ENCODE data around the gene TMEM229B. TPM values are rescaled to one million over a fixed set of nuclear protein-coding genes. Genes with fewer than 3 reads are reported as not detected.
A peak's percentile ranks its signal among the peaks of the same experiment; 100 is the strongest.

TMEM229B gene
- total RNA-seq, 2 donors from 2014 or later: 7.1 to 14.7 TPM

DNA sequence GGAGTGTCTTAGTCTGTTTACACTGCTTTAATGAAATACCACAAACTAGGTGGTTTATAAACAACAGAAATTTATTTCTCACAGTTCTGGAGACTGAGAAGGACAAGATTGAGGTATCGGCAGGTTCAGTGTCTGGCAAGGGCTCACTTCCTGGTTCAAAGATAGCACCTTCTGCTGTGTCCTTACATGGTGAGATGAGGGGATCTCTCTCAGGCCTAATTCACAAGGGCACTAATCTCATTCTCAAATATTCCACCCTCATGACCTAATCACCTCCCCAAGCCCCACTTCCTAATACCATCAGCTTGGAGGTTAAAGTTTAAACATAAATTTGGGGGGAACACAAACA lies 41.5 kb downstream of the TMEM229B start:
- Mint-ChIP-seq H3K27me3 (peaks cover 8 to 17% of the 10 kb centered on the region in 2 donors), H3K36me3 (no peaks in the 10 kb centered on the region), H3K27ac (peak overlapping the region in 1 of 2 donors; percentile 12), H3K4me1 (ENCODE audit: low read depth in 2 of 2) (no peaks in the 10 kb centered on the region), H3K4me3 (no peak overlapping the region), H3K9me3 (no peaks in the 10 kb centered on the region)
- ATAC-seq (no peak), DNase-seq (ENCODE audit: low spot score) (no peak)

DNA sequence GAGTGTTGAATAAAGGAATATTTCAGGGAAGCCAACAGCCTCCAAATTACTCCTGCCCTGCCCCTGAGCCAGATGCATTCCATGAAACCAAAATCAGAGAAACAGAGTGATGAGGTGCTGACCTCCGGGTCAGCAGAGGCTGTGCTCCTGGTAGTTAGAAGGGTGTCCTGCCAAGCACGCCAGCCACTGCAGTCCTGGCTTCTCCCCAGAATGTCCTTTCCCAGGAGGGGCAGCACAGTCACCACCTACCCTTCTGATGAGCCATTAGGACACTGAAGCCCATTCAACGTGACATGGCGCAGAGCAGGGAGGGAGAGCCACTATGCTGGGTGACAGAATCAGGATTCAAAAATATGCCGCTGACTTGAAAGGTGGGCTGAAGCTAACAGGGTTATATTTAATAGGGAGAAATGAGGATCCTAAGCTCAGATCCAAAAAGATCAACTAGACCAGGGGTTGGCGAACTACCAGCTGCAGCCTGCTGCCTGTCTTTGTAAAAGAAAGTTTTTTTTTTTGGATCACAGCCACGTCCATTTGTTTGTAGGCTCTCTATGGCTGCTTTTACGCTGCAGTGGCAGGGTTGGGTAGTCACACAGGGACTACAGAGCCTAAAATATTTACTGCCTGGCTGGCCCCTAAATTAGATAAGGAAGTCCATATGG lies 42.0 kb downstream of the TMEM229B start:
- no peak for DNase-seq (ENCODE audit: low spot score)
- no peaks in the 10 kb centered on the region for H3K9me3 Mint-ChIP-seq
- ATAC-seq: peak in 1 of 2 donors; percentile 38
- H3K36me3 Mint-ChIP-seq: no peaks in the 10 kb centered on the region
- peaks cover 8 to 17% of the 10 kb centered on the region in 2 donors for H3K27me3 Mint-ChIP-seq
- H3K27ac Mint-ChIP-seq: peak overlapping the region in 1 of 2 donors; percentile 12
- no peaks in the 10 kb centered on the region for H3K4me1 Mint-ChIP-seq (ENCODE audit: low read depth in 2 of 2)
- H3K4me3 Mint-ChIP-seq: no peak overlapping the region

- H3K4me3 Mint-ChIP-seq: no peak overlapping the region
- H3K9me3 Mint-ChIP-seq: no peaks in the 10 kb centered on the region
- H3K36me3 Mint-ChIP-seq: no peaks in the 10 kb centered on the region
These were observed 44.1 kb downstream of the TMEM229B start for GRCh38 chr14:67444395-67444794.

GRCh38 chr14:67442139-67442906 lies 46.2 kb downstream of the TMEM229B start:
- H3K27ac Mint-ChIP-seq: no peak overlapping the region
- peaks cover 10 to 23% of the 10 kb centered on the region in 2 donors for H3K27me3 Mint-ChIP-seq
- no peaks in the 10 kb centered on the region for H3K4me1 Mint-ChIP-seq (ENCODE audit: low read depth in 2 of 2)
- DNase-seq (ENCODE audit: low spot score) (no peak), ATAC-seq (no peak)
- H3K36me3 Mint-ChIP-seq: no peaks in the 10 kb centered on the region
- no peak overlapping the region for H3K4me3 Mint-ChIP-seq
- H3K9me3 Mint-ChIP-seq: no peaks in the 10 kb centered on the region

More at GRCh38 chr14:67444395-67444794, 44.1 kb downstream of the TMEM229B start:
- DNase-seq (ENCODE audit: low spot score) (no peak), ATAC-seq (no peak)
- H3K27me3 Mint-ChIP-seq: peaks cover 8 to 21% of the 10 kb centered on the region in 2 donors
- no peak overlapping the region for H3K27ac Mint-ChIP-seq
- no peaks in the 10 kb centered on the region for H3K4me1 Mint-ChIP-seq (ENCODE audit: low read depth in 2 of 2)

DNA sequence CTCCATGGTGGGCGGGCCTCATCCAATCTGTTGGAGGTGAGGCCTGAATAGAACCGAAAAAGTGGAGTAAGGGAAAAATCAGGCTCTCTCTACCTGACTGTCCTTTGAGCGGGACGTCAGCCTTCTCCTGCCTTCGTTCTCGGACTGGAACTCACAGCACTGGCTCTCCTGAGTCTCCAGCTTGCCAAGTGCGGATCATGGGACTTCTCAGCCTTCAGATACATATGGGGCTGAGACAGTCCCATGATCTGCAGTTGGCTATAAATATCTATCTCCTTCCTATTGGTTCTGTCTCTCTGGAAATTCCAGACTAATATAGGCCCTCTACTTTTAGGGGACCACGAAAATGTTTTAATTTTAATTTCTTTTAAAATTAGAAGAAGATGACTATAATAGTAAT lies 46.8 kb downstream of the TMEM229B start:
- H3K27me3 Mint-ChIP-seq: peaks cover 14 to 29% of the 10 kb centered on the region in 2 donors
- no peaks in the 10 kb centered on the region for H3K36me3 Mint-ChIP-seq
- DNase-seq (ENCODE audit: low spot score) (no peak), ATAC-seq (peak in 1 of 2 donors; percentile 13)
- H3K4me1 Mint-ChIP-seq (ENCODE audit: low read depth in 2 of 2): no peaks in the 10 kb centered on the region
- no peaks in the 10 kb centered on the region for H3K9me3 Mint-ChIP-seq
- H3K4me3 Mint-ChIP-seq: no peak overlapping the region
- no peak overlapping the region for H3K27ac Mint-ChIP-seq

GRCh38 chr14:67441256-67441655 lies 47.3 kb downstream of the TMEM229B start:
- ATAC-seq (peak in 1 of 2 donors; percentile 24), DNase-seq (ENCODE audit: low spot score) (no peak)
- Mint-ChIP-seq H3K36me3 (no peaks in the 10 kb centered on the region), H3K27me3 (peaks cover 14 to 29% of the 10 kb centered on the region in 2 donors), H3K9me3 (no peaks in the 10 kb centered on the region), H3K4me3 (no peak overlapping the region), H3K4me1 (ENCODE audit: low read depth in 2 of 2) (no peaks in the 10 kb centered on the region), H3K27ac (no peak overlapping the region)

- H3K4me3 Mint-ChIP-seq: no peak overlapping the region
- H3K4me1 Mint-ChIP-seq (ENCODE audit: low read depth in 2 of 2): no peaks in the 10 kb centered on the region
- ATAC-seq (no peak), DNase-seq (ENCODE audit: low spot score) (no peak)
- no peaks in the 10 kb centered on the region for H3K36me3 Mint-ChIP-seq
- no peak overlapping the region for H3K27ac Mint-ChIP-seq
- peaks cover 14 to 29% of the 10 kb centered on the region in 2 donors for H3K27me3 Mint-ChIP-seq
- no peaks in the 10 kb centered on the region for H3K9me3 Mint-ChIP-seq
These were observed 48.0 kb downstream of the TMEM229B start for GRCh38 chr14:67440513-67440912.

GRCh38 chr14:67438969-67439368 lies 49.6 kb downstream of the TMEM229B start:
- Mint-ChIP-seq H3K4me1 (ENCODE audit: low read depth in 2 of 2) (no peaks in the 10 kb centered on the region), H3K27me3 (peaks cover 15 to 27% of the 10 kb centered on the region in 2 donors), H3K27ac (no peak overlapping the region), H3K36me3 (no peaks in the 10 kb centered on the region), H3K4me3 (no peak overlapping the region), H3K9me3 (no peaks in the 10 kb centered on the region)
- ATAC-seq (no peak), DNase-seq (ENCODE audit: low spot score) (no peak)

DNA sequence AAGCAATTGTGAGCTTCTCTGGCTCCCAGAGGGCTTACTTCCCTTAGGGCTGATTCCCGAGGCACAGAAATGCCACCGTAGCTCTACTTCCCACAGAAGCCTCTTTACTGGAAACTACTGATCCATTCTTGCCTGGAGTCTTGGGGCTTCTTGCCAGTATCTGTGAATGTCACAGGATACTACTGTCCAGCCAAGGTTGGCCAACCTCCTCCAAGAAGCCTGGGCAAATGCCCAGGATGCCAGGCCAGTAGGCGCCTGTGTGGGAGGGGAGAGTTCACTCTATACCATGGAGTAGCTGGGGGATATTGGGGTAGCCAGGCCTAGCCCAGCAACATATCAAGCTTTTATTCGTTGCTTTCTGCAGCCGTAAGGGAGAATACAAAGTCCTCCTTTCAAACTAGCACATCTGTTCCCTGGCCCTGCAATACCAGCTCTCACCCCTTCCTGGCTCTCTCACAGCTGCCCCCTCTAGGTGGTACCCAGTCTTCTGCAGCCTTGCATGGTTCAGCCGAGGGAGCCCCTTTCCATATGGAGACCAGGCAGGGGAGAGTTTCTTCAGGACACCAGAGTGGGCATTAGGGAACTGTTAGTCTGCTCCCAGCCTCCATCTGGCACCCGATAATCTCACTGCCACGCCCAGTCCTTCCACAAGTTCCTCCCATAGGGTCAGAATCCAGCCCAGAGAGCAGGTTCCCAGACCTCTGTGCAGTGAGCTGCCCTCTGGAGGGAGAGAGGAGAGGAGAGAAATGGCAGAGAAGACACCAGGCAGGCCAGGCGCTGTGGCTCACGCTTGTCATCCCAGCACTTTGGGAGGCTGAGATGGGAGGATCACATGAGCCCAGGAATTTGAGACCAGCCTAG lies 52.3 kb downstream of the TMEM229B start:
- no peaks in the 10 kb centered on the region for H3K9me3 Mint-ChIP-seq
- H3K27ac Mint-ChIP-seq: no peak overlapping the region
- DNase-seq (ENCODE audit: low spot score) (no peak), ATAC-seq (peak in 1 of 2 donors; percentile 48)
- peaks cover 15 to 31% of the 10 kb centered on the region in 2 donors for H3K27me3 Mint-ChIP-seq
- H3K4me3 Mint-ChIP-seq: no peak overlapping the region
- H3K4me1 Mint-ChIP-seq (ENCODE audit: low read depth in 2 of 2): no peaks in the 10 kb centered on the region
- H3K36me3 Mint-ChIP-seq: no peaks in the 10 kb centered on the region

GRCh38 chr14:67435603-67436002 lies 52.9 kb downstream of the TMEM229B start:
- H3K27ac Mint-ChIP-seq: no peak overlapping the region
- no peak for DNase-seq (ENCODE audit: low spot score)
- no peak for ATAC-seq
- H3K4me3 Mint-ChIP-seq: no peak overlapping the region
- H3K9me3 Mint-ChIP-seq: no peaks in the 10 kb centered on the region
- no peaks in the 10 kb centered on the region for H3K36me3 Mint-ChIP-seq
- H3K27me3 Mint-ChIP-seq: peaks cover 15 to 31% of the 10 kb centered on the region in 2 donors
- no peaks in the 10 kb centered on the region for H3K4me1 Mint-ChIP-seq (ENCODE audit: low read depth in 2 of 2)

DNA sequence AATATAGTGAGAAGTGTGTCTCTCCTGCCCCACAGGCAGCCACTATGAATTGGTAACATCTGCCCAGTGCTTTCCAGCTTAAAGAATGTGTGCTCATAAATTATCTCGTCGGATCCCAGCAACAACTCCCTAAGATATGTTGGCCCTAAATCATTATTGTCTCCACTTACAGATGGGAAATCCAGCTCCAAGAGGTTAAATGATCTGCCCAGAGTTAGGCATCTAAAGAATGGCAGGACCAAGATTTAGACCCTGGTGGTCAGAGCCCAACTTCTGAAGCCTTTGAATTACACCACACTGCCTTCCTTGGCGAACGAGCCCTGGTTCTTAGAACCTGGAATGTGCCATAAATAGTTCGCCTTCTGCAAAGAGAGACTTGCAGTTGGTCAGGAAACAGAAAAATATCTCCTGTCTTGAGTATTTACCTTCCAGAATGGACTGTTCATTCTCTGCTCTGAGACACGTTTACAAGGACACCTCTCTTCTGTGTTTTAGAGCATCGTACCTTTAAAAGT lies 56.4 kb downstream of the TMEM229B start:
- H3K36me3 Mint-ChIP-seq: no peaks in the 10 kb centered on the region
- H3K27ac Mint-ChIP-seq: no peak overlapping the region
- H3K4me1 Mint-ChIP-seq (ENCODE audit: low read depth in 2 of 2): no peaks in the 10 kb centered on the region
- no peaks in the 10 kb centered on the region for H3K9me3 Mint-ChIP-seq
- no peak overlapping the region for H3K4me3 Mint-ChIP-seq
- DNase-seq (ENCODE audit: low spot score) (no peak), ATAC-seq (no peak)
- H3K27me3 Mint-ChIP-seq: peaks cover 13 to 22% of the 10 kb centered on the region in 2 donors

DNA sequence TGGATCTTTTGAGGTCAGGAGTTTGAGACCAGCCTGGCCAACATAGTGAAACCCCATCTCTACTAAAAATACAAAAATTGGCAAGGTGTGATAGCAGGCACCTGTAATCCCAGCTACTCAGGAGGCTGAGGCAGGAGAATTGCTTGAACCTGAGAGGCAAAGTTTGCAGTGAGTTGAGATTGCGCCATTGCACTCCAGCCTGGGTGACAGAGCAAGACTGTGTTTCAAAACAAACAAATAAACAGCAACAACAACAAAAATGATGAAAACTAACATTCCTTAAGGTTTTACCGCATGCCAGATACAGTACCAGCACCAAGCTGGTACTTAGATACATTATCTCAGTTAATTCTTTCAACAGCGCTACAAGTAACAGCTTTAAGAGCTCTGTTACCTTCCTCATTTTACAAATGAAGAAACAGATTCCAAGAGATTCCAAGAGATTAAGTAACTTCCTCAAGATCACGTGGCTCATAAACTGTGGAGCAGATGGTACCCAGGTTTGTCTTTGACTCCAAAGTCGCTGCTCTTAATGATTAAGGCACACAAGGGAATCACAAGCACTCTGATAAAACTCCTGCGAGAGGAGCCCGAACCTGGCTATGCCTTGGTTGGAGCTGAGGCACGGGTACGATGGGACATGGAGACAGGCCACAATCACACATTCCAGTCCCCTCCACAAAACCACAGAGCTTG lies 58.9 kb downstream of the TMEM229B start:
- Mint-ChIP-seq H3K4me1 (ENCODE audit: low read depth in 2 of 2) (peaks cover 0 to 2% of the 10 kb centered on the region in 2 donors), H3K4me3 (no peak overlapping the region), H3K36me3 (no peaks in the 10 kb centered on the region), H3K27me3 (peaks cover 18 to 19% of the 10 kb centered on the region in 2 donors), H3K9me3 (no peaks in the 10 kb centered on the region), H3K27ac (no peak overlapping the region)
- ATAC-seq (no peak), DNase-seq (ENCODE audit: low spot score) (no peak)

DNA sequence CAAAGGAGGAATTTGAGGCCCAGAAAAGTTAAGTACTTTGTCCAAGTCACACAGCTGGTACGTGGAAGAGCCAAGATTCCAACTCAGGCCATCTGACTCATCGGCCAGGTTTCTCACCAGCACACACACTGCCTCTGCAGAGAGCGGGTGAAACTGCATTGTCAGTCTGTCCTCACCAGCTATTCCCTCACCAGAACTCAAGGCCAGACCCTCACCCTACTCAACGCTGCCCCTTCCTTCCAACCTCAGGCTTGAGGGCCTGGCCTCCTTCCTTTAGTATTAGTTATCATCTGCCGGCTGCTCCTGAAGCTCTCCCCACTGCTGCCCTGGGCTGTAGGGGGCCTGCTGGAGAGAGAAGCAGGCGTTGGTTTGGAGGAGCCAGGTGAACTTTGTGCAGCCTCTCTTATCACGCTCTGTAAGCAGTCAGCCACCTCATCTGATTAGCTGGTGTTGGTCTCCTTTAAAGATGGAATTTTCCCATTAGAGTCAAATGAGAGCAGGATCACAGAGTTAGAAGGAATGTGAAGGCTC lies 60.0 kb downstream of the TMEM229B start:
- no peak overlapping the region for H3K4me3 Mint-ChIP-seq
- DNase-seq (ENCODE audit: low spot score) (no peak), ATAC-seq (no peak)
- H3K36me3 Mint-ChIP-seq: no peaks in the 10 kb centered on the region
- H3K9me3 Mint-ChIP-seq: no peaks in the 10 kb centered on the region
- peaks cover 9 to 19% of the 10 kb centered on the region in 2 donors for H3K27me3 Mint-ChIP-seq
- peaks cover 0 to 2% of the 10 kb centered on the region in 2 donors for H3K4me1 Mint-ChIP-seq (ENCODE audit: low read depth in 2 of 2)
- no peak overlapping the region for H3K27ac Mint-ChIP-seq

Measured in natural killer cell treated with Interleukin-12 subunit alpha and Interleukin-12 subunit beta and Interleukin-15 and Interleukin-18, amount 100 ng/mL, for 72 hours (primary cell).